ENCODE measurements around the gene HSD17B13. TPM values are rescaled to one million over a fixed set of nuclear protein-coding genes. Genes with fewer than 3 reads are reported as not detected.

HSD17B13 gene
- polyA plus RNA-seq, 1 of the 3 experiments (the other 2 are of a cell fraction), result 0.13 TPM

DNA sequence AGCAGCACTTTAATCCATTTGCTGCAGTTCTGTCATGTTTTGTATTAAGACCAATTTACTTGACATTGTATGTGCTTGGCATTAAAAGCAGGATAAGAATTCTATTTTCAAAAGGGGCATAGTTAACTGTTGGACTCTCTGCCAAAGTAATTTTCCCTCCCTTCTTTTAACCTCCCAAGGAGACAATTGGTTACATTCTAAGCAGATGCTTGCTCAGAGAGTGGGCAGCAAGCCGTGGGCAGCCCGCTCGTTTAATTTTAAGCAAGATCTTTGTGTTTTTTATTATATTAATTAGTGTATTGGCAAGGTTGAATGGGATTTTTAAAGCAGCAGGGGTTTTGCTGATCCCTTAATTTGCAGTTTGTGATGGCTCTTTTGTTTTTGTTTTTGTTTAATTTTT lies 65.2 kb downstream of the HSD17B13 start:
- Histone ChIP-seq H2AFZ (ENCODE audit: low read depth) (no peak overlapping the region), H3F3A (replicated peaks; ENCODE audit: insufficient read depth) (no peaks in the 10 kb centered on the region), H3K9me2 (no peaks in the 10 kb centered on the region), H4K20me1 (ENCODE audit: insufficient read depth) (no peaks in the 10 kb centered on the region), H3K27me3 (ENCODE audit: insufficient read depth) (no peaks in the 10 kb centered on the region), H3K36me3 (replicated peaks in 1 of 2; ENCODE audit: control insufficient read depth in 1 of 2, insufficient read depth in 2 of 2, low read length in 1 of 2) (no peaks in the 10 kb centered on the region), H3K9ac (no peak overlapping the region), H3K4me3 (ENCODE audit: low read depth in 2 of 2, low read length in 1 of 2) (no peak overlapping the region), H3K9me3 (no peaks in the 10 kb centered on the region), H3K4me1 (ENCODE audit: control insufficient read depth in 1 of 2, insufficient read depth in 2 of 2, low read depth in 1 of 2, low read length in 1 of 2) (no peaks in the 10 kb centered on the region), H3K79me2 (ENCODE audit: insufficient read depth) (no peaks in the 10 kb centered on the region), H3K27ac (ENCODE audit: low read depth in 2 of 2, low read length in 1 of 2) (no peak overlapping the region), H3K4me2 (no peak overlapping the region)
- TF ChIP-seq NRF1 (IDR thresholded peaks at IDR 0.05; ENCODE audit: low read depth, low read length) (no peak), ELF1 (IDR thresholded peaks at IDR 0.05) (no peak), EZH2phosphoT487 (IDR thresholded peaks at IDR 0.05; ENCODE audit: borderline replicate concordance, low read depth) (no peak), TEAD4 (IDR thresholded peaks at IDR 0.05; ENCODE audit: borderline replicate concordance, insufficient read depth) (no peak), YY1 (IDR thresholded peaks at IDR 0.05; ENCODE audit: low read depth) (no peak), FOXM1 (IDR thresholded peaks at IDR 0.05; ENCODE audit: low read depth) (no peak), NFIC (IDR thresholded peaks at IDR 0.05; ENCODE audit: borderline replicate concordance) (no peak), EP300 (IDR thresholded peaks at IDR 0.05; ENCODE audit: borderline replicate concordance in 1 of 2, low read depth in 1 of 2, low read length in 1 of 2) (no peak), RFX5 (IDR thresholded peaks at IDR 0.05; ENCODE audit: low read length) (no peak)
- TF ChIP-seq, protein P1, sequence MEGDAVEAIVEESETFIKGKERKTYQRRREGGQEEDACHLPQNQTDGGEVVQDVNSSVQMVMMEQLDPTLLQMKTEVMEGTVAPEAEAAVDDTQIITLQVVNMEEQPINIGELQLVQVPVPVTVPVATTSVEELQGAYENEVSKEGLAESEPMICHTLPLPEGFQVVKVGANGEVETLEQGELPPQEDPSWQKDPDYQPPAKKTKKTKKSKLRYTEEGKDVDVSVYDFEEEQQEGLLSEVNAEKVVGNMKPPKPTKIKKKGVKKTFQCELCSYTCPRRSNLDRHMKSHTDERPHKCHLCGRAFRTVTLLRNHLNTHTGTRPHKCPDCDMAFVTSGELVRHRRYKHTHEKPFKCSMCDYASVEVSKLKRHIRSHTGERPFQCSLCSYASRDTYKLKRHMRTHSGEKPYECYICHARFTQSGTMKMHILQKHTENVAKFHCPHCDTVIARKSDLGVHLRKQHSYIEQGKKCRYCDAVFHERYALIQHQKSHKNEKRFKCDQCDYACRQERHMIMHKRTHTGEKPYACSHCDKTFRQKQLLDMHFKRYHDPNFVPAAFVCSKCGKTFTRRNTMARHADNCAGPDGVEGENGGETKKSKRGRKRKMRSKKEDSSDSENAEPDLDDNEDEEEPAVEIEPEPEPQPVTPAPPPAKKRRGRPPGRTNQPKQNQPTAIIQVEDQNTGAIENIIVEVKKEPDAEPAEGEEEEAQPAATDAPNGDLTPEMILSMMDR (IDR thresholded peaks at IDR 0.05), result no peak
- DNase-seq, result no peak
- POLR2A ChIA-PET, result no interaction called here
- 74% methylated on average over 3 of the region's 3 CpGs for WGBS (ENCODE audit: low lambda C conversion rate)
- CTCF ChIA-PET, result no interaction called here

DNA sequence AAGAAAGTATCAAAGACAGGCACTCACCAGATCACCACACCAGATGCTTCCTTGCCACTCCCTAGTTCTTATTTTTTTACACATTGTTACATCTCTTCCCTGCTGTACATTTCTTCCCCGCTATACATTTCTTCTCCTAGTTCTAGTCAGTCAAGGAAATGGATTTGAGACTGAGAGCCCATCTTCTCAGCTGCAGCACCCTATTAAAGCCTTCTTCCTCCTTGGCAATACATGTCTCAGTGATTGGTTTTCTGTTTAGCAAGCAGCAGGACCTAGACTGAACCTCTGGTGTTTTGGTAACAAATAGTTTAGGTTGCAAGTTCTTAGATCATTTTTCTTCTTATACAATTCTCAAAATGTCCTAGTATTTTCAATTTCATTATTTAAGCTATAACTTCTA lies 66.9 kb downstream of the HSD17B13 start:
- H3K4me1 ChIP-seq (ENCODE audit: control insufficient read depth in 1 of 2, insufficient read depth in 2 of 2, low read depth in 1 of 2, low read length in 1 of 2), result no peaks in the 10 kb centered on the region
- CTCF ChIA-PET, result interaction anchor here (0.6 to 1.4 kb wide), 2 partner anchors 9 to 149 kb away, joined by 3 to 4 read pairs; no protein-coding TSS in a partner anchor
- H3K27ac ChIP-seq (ENCODE audit: low read depth in 2 of 2, low read length in 1 of 2), result no peak overlapping the region
- H3K9me3 ChIP-seq, result no peaks in the 10 kb centered on the region
- H3K9me2 ChIP-seq, result no peaks in the 10 kb centered on the region
- no peak overlapping the region for H3K4me3 ChIP-seq (ENCODE audit: low read depth in 2 of 2, low read length in 1 of 2)
- H3K27me3 ChIP-seq (ENCODE audit: insufficient read depth), result no peaks in the 10 kb centered on the region
- WGBS (ENCODE audit: low lambda C conversion rate), result 65% methylated on average over 1 of the region's 1 CpG
- no peak overlapping the region for H3K9ac ChIP-seq
- no peaks in the 10 kb centered on the region for H3K36me3 ChIP-seq (replicated peaks in 1 of 2; ENCODE audit: control insufficient read depth in 1 of 2, insufficient read depth in 2 of 2, low read length in 1 of 2)
- no peaks in the 10 kb centered on the region for H3F3A ChIP-seq (replicated peaks; ENCODE audit: insufficient read depth)
- no peak for DNase-seq
- POLR2A ChIA-PET, result no interaction called here
- H3K79me2 ChIP-seq (ENCODE audit: insufficient read depth), result no peaks in the 10 kb centered on the region
- H4K20me1 ChIP-seq (ENCODE audit: insufficient read depth), result no peaks in the 10 kb centered on the region
- no peak overlapping the region for H2AFZ ChIP-seq (ENCODE audit: low read depth)
- no peak overlapping the region for H3K4me2 ChIP-seq
- TF ChIP-seq RAD21 (IDR thresholded peaks at IDR 0.05; ENCODE audit: low read length), result no peak
- TF ChIP-seq, protein P1 (IDR thresholded peaks at IDR 0.05), result no peak
- TF ChIP-seq, protein P2, sequence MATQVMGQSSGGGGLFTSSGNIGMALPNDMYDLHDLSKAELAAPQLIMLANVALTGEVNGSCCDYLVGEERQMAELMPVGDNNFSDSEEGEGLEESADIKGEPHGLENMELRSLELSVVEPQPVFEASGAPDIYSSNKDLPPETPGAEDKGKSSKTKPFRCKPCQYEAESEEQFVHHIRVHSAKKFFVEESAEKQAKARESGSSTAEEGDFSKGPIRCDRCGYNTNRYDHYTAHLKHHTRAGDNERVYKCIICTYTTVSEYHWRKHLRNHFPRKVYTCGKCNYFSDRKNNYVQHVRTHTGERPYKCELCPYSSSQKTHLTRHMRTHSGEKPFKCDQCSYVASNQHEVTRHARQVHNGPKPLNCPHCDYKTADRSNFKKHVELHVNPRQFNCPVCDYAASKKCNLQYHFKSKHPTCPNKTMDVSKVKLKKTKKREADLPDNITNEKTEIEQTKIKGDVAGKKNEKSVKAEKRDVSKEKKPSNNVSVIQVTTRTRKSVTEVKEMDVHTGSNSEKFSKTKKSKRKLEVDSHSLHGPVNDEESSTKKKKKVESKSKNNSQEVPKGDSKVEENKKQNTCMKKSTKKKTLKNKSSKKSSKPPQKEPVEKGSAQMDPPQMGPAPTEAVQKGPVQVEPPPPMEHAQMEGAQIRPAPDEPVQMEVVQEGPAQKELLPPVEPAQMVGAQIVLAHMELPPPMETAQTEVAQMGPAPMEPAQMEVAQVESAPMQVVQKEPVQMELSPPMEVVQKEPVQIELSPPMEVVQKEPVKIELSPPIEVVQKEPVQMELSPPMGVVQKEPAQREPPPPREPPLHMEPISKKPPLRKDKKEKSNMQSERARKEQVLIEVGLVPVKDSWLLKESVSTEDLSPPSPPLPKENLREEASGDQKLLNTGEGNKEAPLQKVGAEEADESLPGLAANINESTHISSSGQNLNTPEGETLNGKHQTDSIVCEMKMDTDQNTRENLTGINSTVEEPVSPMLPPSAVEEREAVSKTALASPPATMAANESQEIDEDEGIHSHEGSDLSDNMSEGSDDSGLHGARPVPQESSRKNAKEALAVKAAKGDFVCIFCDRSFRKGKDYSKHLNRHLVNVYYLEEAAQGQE (IDR thresholded peaks at IDR 0.05; ENCODE audit: low read depth, low read length), result no peak
- no peak for TF ChIP-seq FOXJ3 (CRISPR knock-in tag; IDR thresholded peaks at IDR 0.05)
- no peak for TF ChIP-seq MEF2A (IDR thresholded peaks at IDR 0.05; ENCODE audit: borderline replicate concordance, low read depth)
- no peak for TF ChIP-seq MXI1 (IDR thresholded peaks at IDR 0.05; ENCODE audit: low read depth, low read length)
- no peak for TF ChIP-seq SMC3 (IDR thresholded peaks at IDR 0.05; ENCODE audit: low read depth, low read length)
- TF ChIP-seq GATA2 (CRISPR knock-in tag; IDR thresholded peaks at IDR 0.05), result no peak
- TF ChIP-seq, protein P3, sequence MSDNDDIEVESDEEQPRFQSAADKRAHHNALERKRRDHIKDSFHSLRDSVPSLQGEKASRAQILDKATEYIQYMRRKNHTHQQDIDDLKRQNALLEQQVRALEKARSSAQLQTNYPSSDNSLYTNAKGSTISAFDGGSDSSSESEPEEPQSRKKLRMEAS (IDR thresholded peaks at IDR 0.05; ENCODE audit: low read depth), result no peak
- TF ChIP-seq, protein P4, sequence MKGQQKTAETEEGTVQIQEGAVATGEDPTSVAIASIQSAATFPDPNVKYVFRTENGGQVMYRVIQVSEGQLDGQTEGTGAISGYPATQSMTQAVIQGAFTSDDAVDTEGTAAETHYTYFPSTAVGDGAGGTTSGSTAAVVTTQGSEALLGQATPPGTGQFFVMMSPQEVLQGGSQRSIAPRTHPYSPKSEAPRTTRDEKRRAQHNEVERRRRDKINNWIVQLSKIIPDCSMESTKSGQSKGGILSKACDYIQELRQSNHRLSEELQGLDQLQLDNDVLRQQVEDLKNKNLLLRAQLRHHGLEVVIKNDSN (IDR thresholded peaks at IDR 0.05; ENCODE audit: borderline replicate concordance, low read depth), result no peak
- no peak for TF ChIP-seq GABPA (IDR thresholded peaks at IDR 0.05; ENCODE audit: low read depth)
- TF ChIP-seq JUND (IDR thresholded peaks at IDR 0.05), result no peak
- TF ChIP-seq FOSL2 (IDR thresholded peaks at IDR 0.05; ENCODE audit: borderline replicate concordance, low read depth), result no peak
- no peak for TF ChIP-seq EZH2phosphoT487 (IDR thresholded peaks at IDR 0.05; ENCODE audit: borderline replicate concordance, low read depth)
